Prostate gland (tissue), 2 donors: ENCODE data around the gene LATS2. TPM values are rescaled to one million over a fixed set of nuclear protein-coding genes. Genes with fewer than 3 reads are reported as not detected.
"Not testable (repeated sequence)": the region's sequence is repeated elsewhere in the genome, so short reads cannot be mapped to it uniquely, and the experiment has no call there.

Experiments
- DNase-seq: peaks from one replicate; pipeline ENCODE4 v3.0.0-alpha.2; 2019; ENCODE audit warnings: low spot score
- H3K27ac ChIP-seq, 2 donors: fragments of 200-600 bp; sonication (generic); 2 replicates each; pipeline ENCODE4 v1.5.1; 2017 to 2019
- H3K27me3 ChIP-seq: fragments of 200-600 bp; sonication (generic); replicated peaks from 2 replicates; pipeline ENCODE4 v1.5.1; 2019; ENCODE audit not compliant: insufficient read depth
- H3K36me3 ChIP-seq, 2 donors: fragments of 200-600 bp; sonication (generic); 1 replicate in 1 of 2; 2 replicates in 1 of 2; pipeline versions ENCODE4 v1.5.1 to v1.8.1; 2017 to 2019
- H3K4me1 ChIP-seq: fragments of 200-600 bp; sonication (generic); replicated peaks from 2 replicates; pipeline ENCODE4 v1.5.1; 2019
- H3K4me3 ChIP-seq, 2 donors: fragments of 200-600 bp; sonication (generic); 2 replicates each; pipeline ENCODE4 v1.5.1; 2017 to 2019
- H3K9me3 ChIP-seq: fragments of 200-600 bp; sonication (generic); 2 replicates; pipeline ENCODE4 v1.5.1; 2017
- POLR2A ChIP-seq: fragments of 450-650 bp; IDR thresholded peaks from one replicate; pipeline ENCODE4 v1.6.1; 2016; ENCODE audit warnings: antibody characterized with exemption, mild to moderate bottlenecking
- POLR2AphosphoS5 ChIP-seq: sonication (generic); formaldehyde crosslinking; IDR thresholded peaks from one replicate; pipeline ENCODE4 v1.6.1; 2017; ENCODE audit warnings: antibody characterized with exemption
- WGBS: methylation state at CpG from one replicate; pipeline ENCODE4 v1.1.5; 2018; 5-methylcytosine and 5-hydroxymethylcytosine counted together
- intact Hi-C: fragments of 100-400 bp; cut with DNase I; formaldehyde crosslinking; loops from one replicate; pipeline ENCODE4 v1.14.2; 2022
- total RNA-seq, 2 donors: library from RNA; depleted of rRNA; stranded (reverse); fragments of >200 nt; gene quantifications; one replicate each; pipeline ENCODE4 v1.1.0, GENCODE V29; 2016
- TF ChIP-seq, protein P1 (sequence below), 4 experiments: fragments of 200-600 bp in 2 of 4; fragments of 450-650 bp in 2 of 4; sonication (generic) in 2 of 4; IDR thresholded peaks; 1 replicate in 3 of 4; 2 replicates in 1 of 4; pipeline ENCODE4 v1.5.1; 2016 to 2019; ENCODE audit warnings: antibody characterized with exemption in 4 of 4, mild to moderate bottlenecking in 2 of 4, moderate library complexity in 2 of 4

Gene LATS2
- total RNA-seq, 2 donors from 2014 or later, result 22.0 to 27.4 TPM

DNA sequence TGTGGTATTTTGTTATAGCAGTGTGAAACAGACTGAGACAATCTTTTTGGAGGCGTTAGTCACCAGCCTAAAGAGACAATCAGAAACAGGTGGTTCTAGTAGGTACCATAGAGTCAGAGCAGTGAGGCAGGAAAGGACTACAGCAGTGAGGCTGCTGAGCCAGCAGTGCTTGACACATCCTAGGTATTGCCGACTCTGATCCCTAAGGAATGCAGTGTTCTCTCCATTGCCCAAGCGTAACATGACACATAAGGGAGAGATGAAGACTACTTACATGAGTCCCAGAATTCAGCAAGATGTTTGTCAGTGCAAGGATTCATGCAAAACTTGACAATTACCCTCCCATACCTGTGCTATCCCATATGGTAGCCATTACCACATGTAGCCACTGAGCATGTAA lies 96.5 kb downstream of the LATS2 start:
- no peak overlapping the region for H3K4me3 ChIP-seq
- no peaks in the 10 kb centered on the region for H3K4me1 ChIP-seq
- H3K27ac ChIP-seq, result no peak overlapping the region
- no peaks in the 10 kb centered on the region for H3K27me3 ChIP-seq
- no peak for DNase-seq
- H3K9me3 ChIP-seq, result no peaks in the 10 kb centered on the region
- intact Hi-C loops, result no loop called here
- no peaks in the 10 kb centered on the region for H3K36me3 ChIP-seq
- WGBS, result 92% methylated on average over 3 of the region's 3 CpGs
- no peak for TF ChIP-seq POLR2A
- TF ChIP-seq, protein P1, sequence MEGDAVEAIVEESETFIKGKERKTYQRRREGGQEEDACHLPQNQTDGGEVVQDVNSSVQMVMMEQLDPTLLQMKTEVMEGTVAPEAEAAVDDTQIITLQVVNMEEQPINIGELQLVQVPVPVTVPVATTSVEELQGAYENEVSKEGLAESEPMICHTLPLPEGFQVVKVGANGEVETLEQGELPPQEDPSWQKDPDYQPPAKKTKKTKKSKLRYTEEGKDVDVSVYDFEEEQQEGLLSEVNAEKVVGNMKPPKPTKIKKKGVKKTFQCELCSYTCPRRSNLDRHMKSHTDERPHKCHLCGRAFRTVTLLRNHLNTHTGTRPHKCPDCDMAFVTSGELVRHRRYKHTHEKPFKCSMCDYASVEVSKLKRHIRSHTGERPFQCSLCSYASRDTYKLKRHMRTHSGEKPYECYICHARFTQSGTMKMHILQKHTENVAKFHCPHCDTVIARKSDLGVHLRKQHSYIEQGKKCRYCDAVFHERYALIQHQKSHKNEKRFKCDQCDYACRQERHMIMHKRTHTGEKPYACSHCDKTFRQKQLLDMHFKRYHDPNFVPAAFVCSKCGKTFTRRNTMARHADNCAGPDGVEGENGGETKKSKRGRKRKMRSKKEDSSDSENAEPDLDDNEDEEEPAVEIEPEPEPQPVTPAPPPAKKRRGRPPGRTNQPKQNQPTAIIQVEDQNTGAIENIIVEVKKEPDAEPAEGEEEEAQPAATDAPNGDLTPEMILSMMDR (IDR thresholded peaks at IDR 0.05), result no peak
- TF ChIP-seq POLR2AphosphoS5, result no peak

DNA sequence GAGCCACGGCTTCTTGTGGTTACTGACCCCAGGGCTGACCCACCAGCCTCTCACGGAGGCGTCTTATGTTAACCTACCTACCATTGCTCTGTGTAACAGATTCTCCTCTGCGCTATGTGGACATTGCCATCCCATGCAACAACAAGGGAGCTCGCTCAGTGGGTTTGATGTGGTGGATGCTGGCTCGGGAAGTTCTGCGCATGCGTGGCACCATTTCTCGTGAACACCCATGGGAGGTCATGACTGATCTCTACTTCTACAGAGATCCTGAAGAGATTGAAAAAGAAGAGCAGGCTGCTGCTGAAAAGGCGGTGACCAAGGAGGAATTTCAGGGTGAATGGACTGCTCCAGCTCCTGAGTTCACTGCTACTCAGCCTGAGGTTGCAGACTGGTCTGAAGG lies 99.7 kb downstream of the LATS2 start:
- WGBS, result 91% methylated on average over 10 of the region's 10 CpGs
- H3K4me1 ChIP-seq, H3K27ac ChIP-seq, H3K9me3 ChIP-seq, H3K4me3 ChIP-seq, H3K36me3 ChIP-seq, intact Hi-C loops, H3K27me3 ChIP-seq, DNase-seq: not testable (repeated sequence)

DNA sequence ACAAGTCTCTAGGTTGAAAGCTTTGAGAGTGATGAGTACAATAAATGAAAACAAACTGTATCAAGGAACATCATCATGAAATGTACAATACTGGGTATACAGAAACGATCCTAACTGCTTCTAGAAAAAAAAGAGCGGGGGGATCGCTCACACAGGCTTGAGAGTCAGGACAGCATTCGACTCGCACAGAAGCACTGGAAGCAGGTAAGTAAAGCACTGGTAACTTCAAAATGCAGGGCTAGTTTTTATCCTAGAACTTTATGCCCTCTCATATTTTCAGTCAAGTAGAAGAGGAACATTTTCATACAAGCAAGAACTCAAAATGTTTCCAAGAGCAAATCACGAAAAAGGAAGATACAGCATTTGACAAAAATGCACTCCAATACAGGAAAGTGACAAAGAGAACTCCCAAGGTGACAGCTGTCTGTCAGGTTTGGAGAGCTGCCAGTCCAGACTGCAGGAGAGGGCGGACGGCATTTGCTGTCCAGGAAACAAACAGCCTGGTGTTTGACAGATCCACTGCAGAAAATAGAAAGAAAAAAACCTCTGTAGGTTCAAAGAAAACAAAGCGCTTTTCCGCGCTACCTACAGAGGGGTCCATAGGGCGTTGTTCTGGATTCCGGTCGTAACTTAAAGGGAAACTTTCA lies 100.6 kb downstream of the LATS2 start:
- Histone ChIP-seq H3K4me3 (no peak overlapping the region), H3K36me3 (no peaks in the 10 kb centered on the region), H3K27me3 (no peaks in the 10 kb centered on the region), H3K4me1 (no peaks in the 10 kb centered on the region), H3K27ac (no peak overlapping the region), H3K9me3 (no peaks in the 10 kb centered on the region)
- intact Hi-C loops, result no loop called here
- TF ChIP-seq POLR2A, result no peak
- TF ChIP-seq, protein P1 (IDR thresholded peaks at IDR 0.05), result no peak
- TF ChIP-seq POLR2AphosphoS5, result no peak
- DNase-seq, result no peak
- WGBS, result 29% methylated on average over 14 of the region's 14 CpGs

DNA sequence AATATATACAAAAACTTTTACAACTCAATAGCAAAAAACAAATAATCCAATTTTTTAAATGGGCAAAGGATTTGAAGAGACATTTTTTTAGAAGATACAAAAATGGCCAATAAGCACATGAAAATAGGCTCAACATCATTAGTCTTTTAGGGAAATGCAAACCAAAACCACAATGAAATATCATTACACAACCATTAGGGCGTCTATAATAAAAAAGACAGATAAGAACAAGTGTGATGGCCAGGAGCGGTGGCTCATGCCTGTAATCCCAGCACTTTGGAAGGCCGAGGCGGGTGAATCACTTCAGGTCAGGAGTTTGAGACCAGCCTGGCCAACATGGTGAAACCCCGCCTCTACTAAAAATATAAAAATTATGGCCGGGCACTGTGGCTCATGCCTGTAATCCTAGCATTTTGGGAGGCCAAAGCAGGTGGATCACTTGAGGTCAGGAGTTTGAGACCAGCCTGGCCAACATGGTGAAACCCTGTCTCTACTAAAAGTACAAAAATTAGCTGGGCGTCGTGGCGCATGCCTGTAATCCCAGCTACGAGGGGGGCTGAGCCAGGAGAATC lies 104.3 kb downstream of the LATS2 start:
- H3K4me3 ChIP-seq, H3K9me3 ChIP-seq, DNase-seq, H3K27me3 ChIP-seq, H3K4me1 ChIP-seq, H3K36me3 ChIP-seq, H3K27ac ChIP-seq, intact Hi-C loops: not testable (repeated sequence)
- 91% methylated on average over 10 of the region's 10 CpGs for WGBS

DNA sequence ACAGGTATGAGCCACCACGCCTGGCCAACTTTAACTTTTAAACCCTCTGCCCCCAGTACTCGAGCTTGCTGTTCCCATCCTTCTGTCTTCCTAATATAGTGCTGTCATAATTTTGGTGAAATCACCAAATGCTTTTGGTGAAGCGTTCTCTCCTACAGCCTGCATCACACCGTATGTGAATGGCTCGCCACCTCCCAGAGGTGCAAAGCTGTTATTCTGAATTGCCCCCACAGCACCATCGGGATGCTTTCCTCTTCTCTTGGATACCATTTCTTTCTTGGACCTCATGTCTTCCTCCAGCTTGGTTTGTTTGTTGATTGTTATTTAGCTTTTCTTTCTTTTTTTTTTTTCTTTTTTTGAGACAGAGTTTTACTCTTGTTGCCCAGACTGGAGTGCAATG lies 105.9 kb downstream of the LATS2 start:
- intact Hi-C loops, result no loop called here
- Histone ChIP-seq H3K27me3 (no peaks in the 10 kb centered on the region), H3K9me3 (no peaks in the 10 kb centered on the region), H3K4me1 (no peaks in the 10 kb centered on the region), H3K27ac (no peak overlapping the region), H3K4me3 (no peak overlapping the region), H3K36me3 (no peaks in the 10 kb centered on the region)
- 89% methylated on average over 6 of the region's 6 CpGs for WGBS
- DNase-seq, result no peak
- TF ChIP-seq POLR2A (no peak), POLR2AphosphoS5 (no peak)
- TF ChIP-seq, protein P1 (IDR thresholded peaks at IDR 0.05), result no peak

DNA sequence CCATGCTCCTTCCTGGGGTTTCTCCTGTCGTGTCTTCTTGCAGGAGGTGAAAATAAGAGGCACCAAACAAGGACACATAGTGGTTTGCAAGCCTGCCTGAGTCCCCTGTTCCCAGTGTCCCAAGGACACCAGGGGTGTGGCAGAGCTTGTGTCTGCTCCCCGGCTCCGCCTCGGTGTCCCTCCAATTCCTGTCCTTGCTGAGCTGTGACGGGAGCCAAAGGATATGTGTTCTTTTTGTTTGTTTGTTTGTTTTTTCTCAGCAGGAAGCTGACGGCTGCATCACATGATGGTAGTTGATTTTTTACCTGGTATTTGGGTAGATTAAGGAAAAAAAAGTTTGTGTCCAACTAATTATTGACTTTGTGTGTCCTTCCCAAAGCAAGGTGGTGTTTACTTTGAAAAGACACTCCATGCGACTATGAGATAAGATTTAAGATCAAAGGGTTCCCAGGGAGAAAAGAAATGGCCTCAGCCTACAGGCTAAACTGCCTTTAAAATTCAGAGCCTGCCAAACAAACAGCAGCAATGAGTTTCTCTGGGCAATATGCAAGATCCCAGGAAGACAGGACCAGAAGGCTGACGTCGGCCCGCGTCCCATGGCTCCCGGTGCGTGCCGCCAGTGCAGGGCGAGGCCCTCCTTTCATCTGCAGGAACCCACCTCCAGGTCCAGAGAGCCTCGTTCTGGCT lies 108.0 kb downstream of the LATS2 start:
- H3K27ac ChIP-seq, result no peak overlapping the region
- TF ChIP-seq POLR2AphosphoS5 (no peak), POLR2A (no peak)
- TF ChIP-seq, protein P1 (IDR thresholded peaks at IDR 0.05), result no peak
- DNase-seq, result no peak
- H3K9me3 ChIP-seq, result no peaks in the 10 kb centered on the region
- 52% methylated on average over 16 of the region's 16 CpGs for WGBS
- H3K36me3 ChIP-seq, result no peaks in the 10 kb centered on the region
- no peaks in the 10 kb centered on the region for H3K27me3 ChIP-seq
- H3K4me3 ChIP-seq, result no peak overlapping the region
- intact Hi-C loops, result no loop called here
- H3K4me1 ChIP-seq, result no peaks in the 10 kb centered on the region
